GM12878 (cell line): ENCODE data around the gene RAMACL. TPM values are rescaled to one million over a fixed set of nuclear protein-coding genes. Genes with fewer than 3 reads are reported as not detected.

Source experiments
- ATAC-seq: fragments of 200-7000 bp; cut with Tn5 transposase; 3 replicates; pipeline ENCODE4 v1.9.1; 2020; ENCODE audit warnings: mild to moderate bottlenecking, moderate library complexity
- BruUV-seq: library from RNA; stranded (reverse); fragments of 400-500 nt; replicated peaks from 2 replicates; lab custom pipeline; 2021; lab: Mats Ljungman, UMichigan
- CTCF ChIA-PET: fragments of 300-600 bp; sonication (Branson Sonifier 250); formaldehyde crosslinking; extraction: SDS; loops from one replicate; lab custom pipeline; 2021; ENCODE audit warnings: inconsistent platforms; lab: Yijun Ruan, JAX
- POLR2A ChIA-PET: fragments of 350-600 bp; formaldehyde crosslinking; extraction: SDS; loops from one replicate; lab custom pipeline; 2021; ENCODE audit warnings: inconsistent platforms; lab: Charles Lee
- RAD21 ChIA-PET: fragments of 300-600 bp; sonication (Branson Sonifier 250); formaldehyde crosslinking; loops from one replicate; lab custom pipeline; 2023; ENCODE audit warnings: antibody characterized with exemption; ENCODE audit not compliant: unreplicated experiment; lab: Charles Lee
- SMC1A ChIA-PET: fragments of 300-600 bp; sonication (Branson Sonifier 250); formaldehyde crosslinking; loops from one replicate; lab custom pipeline; 2023; ENCODE audit not compliant: unreplicated experiment, uncharacterized antibody; lab: Charles Lee
- DNase-seq: peaks from one replicate; pipeline ENCODE4 v3.0.0-alpha.2; 2011; ENCODE audit warnings: low read depth, low spot score
- FAIRE-seq: peaks from 3 replicates; lab custom pipeline; 2011; peaks lifted over from hg19 to GRCh38; lab: Jason Lieb, UNC
- H2AFZ ChIP-seq: 2 replicates; pipeline ENCODE4 v1.6.0; 2011; ENCODE audit warnings: low read depth, low read length, control low read depth; ENCODE audit not compliant: control insufficient read depth
- H3K27ac ChIP-seq: 2 replicates; pipeline ENCODE4 v1.5.1; 2011; ENCODE audit warnings: control low read depth; ENCODE audit not compliant: control insufficient read depth, insufficient read depth
- H3K27me3 ChIP-seq, 2 experiments: replicated peaks in 1 of 2; 2 replicates each; pipeline versions ENCODE4 v1.6.0 to v1.6.1; 2011; ENCODE audit warnings: low read length in 1 of 2; ENCODE audit not compliant: control insufficient read depth in 2 of 2, insufficient read depth in 2 of 2
- H3K36me3 ChIP-seq, 2 experiments: 2 replicates each; pipeline ENCODE4 v1.5.1; 2011; ENCODE audit warnings: low read length in 1 of 2; ENCODE audit not compliant: control insufficient read depth in 2 of 2, insufficient read depth in 2 of 2
- H3K4me1 ChIP-seq: 2 replicates; pipeline ENCODE4 v1.6.1; 2011; ENCODE audit warnings: mild to moderate bottlenecking, low read length, moderate library complexity, mixed read lengths; ENCODE audit not compliant: control insufficient read depth, insufficient read depth
- H3K4me2 ChIP-seq: 2 replicates; pipeline ENCODE4 v1.6.0; 2011; ENCODE audit warnings: control low read depth; ENCODE audit not compliant: control insufficient read depth, insufficient read depth
- H3K4me3 ChIP-seq: fragments of 200-600 bp; sonication (generic); 2 replicates; pipeline ENCODE4 v1.5.1; 2016
- H3K79me2 ChIP-seq: 2 replicates; pipeline ENCODE4 v1.6.0; 2011; ENCODE audit warnings: low read length; ENCODE audit not compliant: control insufficient read depth, insufficient read depth
- H3K9ac ChIP-seq: 2 replicates; pipeline ENCODE4 v1.8.0; 2011; ENCODE audit warnings: low read length, control low read depth, mixed read lengths; ENCODE audit not compliant: control insufficient read depth, insufficient read depth
- H3K9me3 ChIP-seq: replicated peaks from 3 replicates; pipeline ENCODE4 v1.5.1; 2011; ENCODE audit warnings: mild to moderate bottlenecking, low read length; ENCODE audit not compliant: control insufficient read depth, insufficient read depth
- H4K20me1 ChIP-seq: 2 replicates; pipeline ENCODE4 v1.6.0; 2011; ENCODE audit not compliant: control insufficient read depth, insufficient read depth
- ASH2L ChIP-seq: fragments of 300-600, 200-600 bp; sonication (generic); IDR thresholded peaks from 2 replicates; pipeline ENCODE4 v1.6.1; 2017; ENCODE audit warnings: low read depth, mild to moderate bottlenecking, borderline replicate concordance
- CEBPB ChIP-seq, 2 experiments: fragments of 150-350 bp in 1 of 2; IDR thresholded peaks; 2 replicates each; pipeline ENCODE4 v1.6.1; 2012 to 2014; ENCODE audit warnings: low read depth in 2 of 2, low read length in 2 of 2, borderline replicate concordance in 1 of 2, inconsistent platforms in 1 of 2
- CTCF ChIP-seq, 3 experiments: IDR thresholded peaks in 2 of 3; conservative IDR thresholded peaks in 1 of 3; 2 replicates each; pipeline ENCODE4 v1.5.1; 2011; ENCODE audit warnings: low read depth in 3 of 3, low read length in 3 of 3, mild to moderate bottlenecking in 3 of 3, control low read depth in 2 of 3, moderate library complexity in 2 of 3, inconsistent platforms in 1 of 3, mixed read lengths in 1 of 3; ENCODE audit not compliant: control insufficient read depth in 2 of 3, insufficient read depth in 1 of 3; ENCODE audit errors: extremely low read depth in 1 of 3
- EP300 ChIP-seq, 2 experiments: fragments of 150-350 bp in 1 of 2; IDR thresholded peaks; 2 replicates each; pipeline ENCODE4 v1.6.1; 2011 to 2012; ENCODE audit warnings: low read depth in 2 of 2, low read length in 2 of 2, borderline replicate concordance in 1 of 2, improper control_type of control experiment in 1 of 2, inconsistent platforms in 1 of 2; ENCODE audit not compliant: control insufficient read depth in 1 of 2
- EZH2 ChIP-seq: IDR thresholded peaks from 2 replicates; pipeline ENCODE4 v1.6.1; 2012; ENCODE audit warnings: low read depth, mild to moderate bottlenecking, control low read depth, inconsistent platforms, low read length, borderline replicate concordance; ENCODE audit not compliant: control insufficient read depth
- HDAC2 ChIP-seq: fragments of 200-600 bp; sonication (generic); IDR thresholded peaks from 2 replicates; pipeline ENCODE4 v1.6.1; 2017
- HDGF ChIP-seq: fragments of 450-650 bp; IDR thresholded peaks from 2 replicates; pipeline ENCODE4 v1.6.1; 2016; ENCODE audit warnings: antibody characterized with exemption
- KDM1A ChIP-seq: fragments of 200-600 bp; sonication (generic); IDR thresholded peaks from 2 replicates; pipeline ENCODE4 v1.6.1; 2016; ENCODE audit warnings: borderline replicate concordance
- MTA3 ChIP-seq: IDR thresholded peaks from 2 replicates; pipeline ENCODE4 v1.6.1; 2012; ENCODE audit warnings: low read length, inconsistent platforms, borderline replicate concordance
- NFIC ChIP-seq: IDR thresholded peaks from 2 replicates; pipeline ENCODE4 v1.6.1; 2012; ENCODE audit warnings: low read depth, mild to moderate bottlenecking, inconsistent platforms, low read length, moderate library complexity
- NKRF ChIP-seq: fragments of 450-650 bp; conservative IDR thresholded peaks from 2 replicates; pipeline ENCODE4 v1.6.1; 2017; ENCODE audit warnings: mild to moderate bottlenecking, moderate library complexity
- NR2C2 ChIP-seq: IDR thresholded peaks from 2 replicates; pipeline ENCODE4 v1.6.1; 2011; ENCODE audit warnings: borderline replicate concordance, low read depth; ENCODE audit not compliant: control insufficient read depth, insufficient read length
- NR2F1 ChIP-seq: fragments of 450-650 bp; conservative IDR thresholded peaks from 2 replicates; pipeline ENCODE4 v1.6.1; 2017; ENCODE audit warnings: mild to moderate bottlenecking
- RAD21 ChIP-seq: IDR thresholded peaks from 2 replicates; pipeline ENCODE4 v1.6.1; 2011; ENCODE audit warnings: mild to moderate bottlenecking, low read depth, low read length, moderate library complexity; ENCODE audit not compliant: insufficient read depth
- SIN3A ChIP-seq: IDR thresholded peaks from 2 replicates; pipeline ENCODE4 v1.6.1; 2012; ENCODE audit warnings: low read depth, low read length, improper control_type of control experiment
- SMC3 ChIP-seq: IDR thresholded peaks from 2 replicates; pipeline ENCODE4 v1.6.1; 2011; ENCODE audit warnings: low read length, improper control_type of control experiment, borderline replicate concordance
- USF1 ChIP-seq: IDR thresholded peaks from 2 replicates; pipeline ENCODE4 v1.6.1; 2011; ENCODE audit warnings: borderline replicate concordance, low read depth, mild to moderate bottlenecking, moderate library complexity, mixed read lengths, low read length; ENCODE audit not compliant: insufficient read depth; ENCODE audit errors: extremely low read length
- ZNF217 ChIP-seq: fragments of 450-650 bp; IDR thresholded peaks from 2 replicates; pipeline ENCODE4 v1.6.1; 2017; ENCODE audit warnings: antibody characterized with exemption, mild to moderate bottlenecking
- ZNF622 ChIP-seq: fragments of 450-650 bp; IDR thresholded peaks from 2 replicates; pipeline ENCODE4 v1.6.1; 2017; ENCODE audit warnings: mild to moderate bottlenecking, inconsistent platforms
- WGBS: methylation state at CpG from one replicate; pipeline ENCODE4 v1.1.6; 2016; ENCODE audit warnings: low lambda C conversion rate; ENCODE audit not compliant: insufficient replicate concordance, insufficient coverage; ENCODE audit errors: missing lambda C conversion rate; 5-methylcytosine and 5-hydroxymethylcytosine counted together
- in situ Hi-C: fragments of 300-500 bp; cut with MboI; formaldehyde crosslinking; loops from 9 replicates; pipeline ENCODE4 v1.14.3; 2018; ENCODE audit warnings: mixed read lengths
- intact Hi-C: fragments of 100-400 bp; cut with micrococcal nuclease; formaldehyde crosslinking; loops from one replicate; pipeline ENCODE4 v1.14.2; 2022; ENCODE audit not compliant: unreplicated experiment
- polyA plus RNA-seq, 11 experiments: library from polyadenylated mRNA; depleted of rRNA in 4 of 11; unstranded in 6 of 11; stranded (reverse) in 5 of 11; fragments of >200 nt; fragmentation: Nextera tagmentation in 4 of 11; fragmentation: Illumina TruSeq in 1 of 11; extraction: Ambion mirVana in 4 of 11; extraction: Trizol in 1 of 11; gene quantifications; 1 replicate in 1 of 11; 2 replicates in 10 of 11; pipeline versions ENCODE4 v1.2.1 to v1.2.3, GENCODE V29; 2011 to 2016; ENCODE audit warnings: inconsistent platforms in 2 of 11, missing spikeins in 2 of 11, low read depth in 1 of 11
- total RNA-seq, 4 experiments: library from RNA; depleted of rRNA in 3 of 4; stranded (reverse); fragments of >200 nt in 3 of 4; fragmentation: Illumina TruSeq in 1 of 4; extraction: Trizol in 1 of 4; gene quantifications; 2 replicates each; pipeline versions ENCODE4 v1.2.1 to v1.2.3, GENCODE V29; 2013 to 2021

Gene RAMACL
- total and polyA plus RNA-seq, 10 of the 15 experiments (the other 5 are each of a cell fraction or from before 2014, with no cell fraction given): 0.09 to 1.3 (median 0.31) TPM; not detected in 1

- no peaks in the 10 kb centered on the region for H3K27me3 ChIP-seq
- H3K79me2 ChIP-seq: no peaks in the 10 kb centered on the region
- SMC1A ChIA-PET: no interaction called here
- no peaks in the 10 kb centered on the region for H3K4me1 ChIP-seq
- no peaks in the 10 kb centered on the region for H3K36me3 ChIP-seq
- no TSS peak for BruUV-seq
- peaks cover 3% of the 10 kb centered on the region; the same call in 2 of the 3 replicates for H3K9me3 ChIP-seq
- H3K4me2 ChIP-seq: no peak overlapping the region
- H3K9ac ChIP-seq: no peak overlapping the region
- H3K4me3 ChIP-seq: no peak overlapping the region
- intact Hi-C loops: no loop called here
- TF ChIP-seq NR2C2 (no peak), MTA3 (no peak), SMC3 (no peak), RAD21 (no peak), CEBPB (IDR thresholded peaks at IDR 0.05; ENCODE audit: borderline replicate concordance in 1 of 2, low read depth in 2 of 2, low read length in 2 of 2) (no peak), ASH2L (no peak), HDAC2 (no peak), NR2F1 (no peak), SIN3A (no peak), NFIC (no peak), EZH2 (no peak), USF1 (no peak), HDGF (no peak), NKRF (no peak), ZNF217 (no peak), ZNF622 (no peak), KDM1A (no peak), CTCF (IDR thresholded peaks at IDR 0.05 in 2 of 3, conservative IDR thresholded peaks at IDR 0.05 in 1 of 3; ENCODE audit: control insufficient read depth in 2 of 3, extremely low read depth in 1 of 3, insufficient read depth in 1 of 3, low read depth in 3 of 3, low read length in 3 of 3) (no peak), EP300 (IDR thresholded peaks at IDR 0.05; ENCODE audit: borderline replicate concordance in 1 of 2, control insufficient read depth in 1 of 2, low read depth in 2 of 2, low read length in 2 of 2) (no peak)
- no peaks in the 10 kb centered on the region for H4K20me1 ChIP-seq
- 59% methylated on average over 9 of the region's 9 CpGs for WGBS
- ATAC-seq (no peak), FAIRE-seq (no peak), DNase-seq (no peak)
- CTCF ChIA-PET: no interaction called here
- RAD21 ChIA-PET: no interaction called here
- in situ Hi-C loops: no loop called here
- H3K27ac ChIP-seq: no peak overlapping the region
- no peak overlapping the region for H2AFZ ChIP-seq
- POLR2A ChIA-PET: no interaction called here
Observed at GRCh38 chr6:166579237-166579850, 7.1 kb downstream of the RAMACL start.
